IMR-90 (cell line): ENCODE data around the gene HTT. TPM values are rescaled to one million over a fixed set of nuclear protein-coding genes. Genes with fewer than 3 reads are reported as not detected.
A peak's percentile ranks its signal among the peaks of the same experiment; 100 is the strongest.

Experiments used
- ATAC-seq: fragments of 200-7000 bp; cut with Tn5 transposase; 2 replicates; pipeline ENCODE4 v1.9.1; 2020; ENCODE audit warnings: low read depth, mild to moderate bottlenecking, moderate library complexity
- BruUV-seq: library from RNA; stranded (reverse); fragments of 400-500 nt; replicated peaks from 2 replicates; lab custom pipeline; 2021; lab: Mats Ljungman, UMichigan
- CTCF ChIA-PET: fragments of 300-600 bp; formaldehyde crosslinking; extraction: SDS; loops from one replicate; lab custom pipeline; 2021; ENCODE audit warnings: antibody characterized with exemption; lab: Yijun Ruan, JAX
- POLR2A ChIA-PET: fragments of 300-600 bp; sonication (Branson Sonifier 250); formaldehyde crosslinking; loops from one replicate; lab custom pipeline; 2022; ENCODE audit warnings: antibody characterized with exemption; ENCODE audit not compliant: unreplicated experiment; lab: Charles Lee
- DNase-seq: peaks from one replicate; pipeline ENCODE4 v3.0.0; 2013
- H2AFZ ChIP-seq: replicated peaks from 2 replicates; pipeline ENCODE3; 2013; ENCODE audit warnings: low read length, mild to moderate bottlenecking; ENCODE audit not compliant: poor library complexity
- H2AK5ac ChIP-seq: 2 replicates; pipeline ENCODE4 v1.6.1; 2013; ENCODE audit warnings: low read depth, low read length, inconsistent platforms
- H2AK9ac ChIP-seq: replicated peaks from 2 replicates; pipeline ENCODE3; 2013; ENCODE audit warnings: mild to moderate bottlenecking, low read depth, low read length, moderate library complexity; ENCODE audit not compliant: poor library complexity
- H2BK120ac ChIP-seq: 2 replicates; pipeline ENCODE4 v1.6.1; 2013; ENCODE audit warnings: low read depth, low read length, inconsistent platforms
- H2BK15ac ChIP-seq: 3 replicates; pipeline ENCODE4 v1.6.1; 2013; ENCODE audit warnings: low read depth, low read length, inconsistent platforms
- H2BK20ac ChIP-seq: 2 replicates; pipeline ENCODE4 v1.6.1; 2013; ENCODE audit warnings: low read depth, mild to moderate bottlenecking, inconsistent platforms, low read length, moderate library complexity
- H2BK5ac ChIP-seq: 2 replicates; pipeline ENCODE4 v1.6.1; 2013; ENCODE audit warnings: mild to moderate bottlenecking, low read depth, low read length, inconsistent platforms; ENCODE audit not compliant: poor library complexity, severe bottlenecking
- H3K14ac ChIP-seq: replicated peaks from 2 replicates; pipeline ENCODE4 v1.6.1; 2013; ENCODE audit warnings: low read depth, low read length, inconsistent platforms
- H3K18ac ChIP-seq: 2 replicates; pipeline ENCODE4 v1.6.1; 2013; ENCODE audit warnings: low read depth, low read length, control low read depth
- H3K23ac ChIP-seq: 2 replicates; pipeline ENCODE4 v1.6.1; 2013; ENCODE audit warnings: low read depth, low read length, inconsistent platforms
- H3K27ac ChIP-seq: 2 replicates; pipeline ENCODE4 v1.5.1; 2013; ENCODE audit warnings: mild to moderate bottlenecking, control low read depth, low read length; ENCODE audit not compliant: insufficient read depth
- H3K27me3 ChIP-seq: 2 replicates; pipeline ENCODE4 v1.6.1; 2013; ENCODE audit warnings: low read length; ENCODE audit not compliant: control insufficient read depth, insufficient read depth
- H3K36me3 ChIP-seq: 2 replicates; pipeline ENCODE4 v1.6.1; 2013; ENCODE audit warnings: low read length, mixed read lengths; ENCODE audit not compliant: control insufficient read depth, insufficient read depth
- H3K4ac ChIP-seq: 2 replicates; pipeline ENCODE4 v1.6.1; 2013; ENCODE audit warnings: low read depth, low read length, inconsistent platforms
- H3K4me1 ChIP-seq: 2 replicates; pipeline ENCODE4 v1.6.1; 2013; ENCODE audit warnings: low read length, mixed read lengths; ENCODE audit not compliant: control insufficient read depth, insufficient read depth
- H3K4me2 ChIP-seq: 2 replicates; pipeline ENCODE4 v1.6.1; 2013; ENCODE audit warnings: low read depth, mild to moderate bottlenecking, control low read depth, low read length, moderate library complexity
- H3K4me3 ChIP-seq: 2 replicates; pipeline ENCODE4 v1.5.1; 2013; ENCODE audit warnings: low read depth, mild to moderate bottlenecking, control low read depth, low read length, moderate library complexity; ENCODE audit not compliant: insufficient read depth
- H3K56ac ChIP-seq: 2 replicates; pipeline ENCODE4 v1.6.1; 2013; ENCODE audit warnings: low read length, inconsistent platforms; ENCODE audit not compliant: insufficient read depth; ENCODE audit errors: extremely low read depth
- H3K79me1 ChIP-seq, 2 experiments: 2 replicates each; pipeline ENCODE4 v1.6.1; 2013; ENCODE audit warnings: low read length in 2 of 2, inconsistent platforms in 1 of 2, low read depth in 1 of 2
- H3K9ac ChIP-seq: 2 replicates; pipeline ENCODE4 v1.6.1; 2013; ENCODE audit warnings: low read depth, low read length, control low read depth
- H3K9me1 ChIP-seq: 2 replicates; pipeline ENCODE4 v1.6.1; 2013; ENCODE audit warnings: low read length, inconsistent platforms; ENCODE audit not compliant: insufficient read depth
- H3K9me3 ChIP-seq: 2 replicates; pipeline ENCODE4 v1.6.1; 2013; ENCODE audit warnings: low read length; ENCODE audit not compliant: control insufficient read depth, insufficient read depth
- H4K20me1 ChIP-seq: 2 replicates; pipeline ENCODE4 v1.6.1; 2013; ENCODE audit warnings: low read length, inconsistent platforms; ENCODE audit not compliant: insufficient read depth
- H4K5ac ChIP-seq: 2 replicates; pipeline ENCODE4 v1.6.1; 2013; ENCODE audit warnings: mild to moderate bottlenecking, low read depth, low read length, control low read depth
- H4K8ac ChIP-seq, 2 experiments: 2 replicates each; pipeline ENCODE4 v1.6.1; 2013; ENCODE audit warnings: low read depth in 2 of 2, low read length in 2 of 2, control low read depth in 1 of 2, inconsistent platforms in 1 of 2
- H4K91ac ChIP-seq: 2 replicates; pipeline ENCODE4 v1.6.1; 2013; ENCODE audit warnings: low read depth, low read length, inconsistent platforms; ENCODE audit not compliant: insufficient read depth
- FOS ChIP-seq: fragments of 150-350 bp; IDR thresholded peaks from 2 replicates; pipeline ENCODE4 v1.6.1; 2016; ENCODE audit warnings: low read depth, low read length
- POLR2A ChIP-seq: IDR thresholded peaks from 2 replicates; pipeline ENCODE4 v1.6.1; 2012; ENCODE audit warnings: mild to moderate bottlenecking, low read depth, low read length
- WGBS, 2 experiments: methylation state at CpG; one replicate each; pipeline versions ENCODE4 v1.1.5 to v1.1.7; 2013; ENCODE audit warnings: missing lambda C conversion rate in 2 of 2; ENCODE audit not compliant: insufficient read length in 1 of 2; ENCODE audit errors: extremely low coverage in 2 of 2; 5-methylcytosine and 5-hydroxymethylcytosine counted together
- dilution Hi-C: fragments of 300-500 bp; cut with HindIII; formaldehyde crosslinking; loops from one replicate; pipeline ENCODE4 v1.14.3; 2018; ENCODE audit warnings: low sequenced_read_pairs; ENCODE audit not compliant: unreplicated experiment
- in situ Hi-C: fragments of 300-500 bp; cut with MboI; formaldehyde crosslinking; loops from 3 replicates; pipeline ENCODE4 v1.14.3; 2019; ENCODE audit warnings: low sequenced_read_pairs, inconsistent platforms, mixed read lengths
- intact Hi-C: fragments of 100-400 bp; cut with micrococcal nuclease; formaldehyde crosslinking; loops from 2 replicates; pipeline ENCODE4 v1.10.0; 2022
- polyA plus RNA-seq, 3 experiments: library from polyadenylated mRNA; depleted of rRNA; stranded (reverse); fragments of >200 nt; gene quantifications; 2 replicates each; pipeline ENCODE4 v1.2.3, GENCODE V29; 2012; ENCODE audit warnings: low replicate concordance in 1 of 3
- total RNA-seq: library from RNA; depleted of rRNA; stranded (reverse); fragments of >200 nt; gene quantifications from 2 replicates; pipeline ENCODE4 v1.2.3, GENCODE V29; 2012

HTT gene
- total and polyA plus RNA-seq, 2 of the 4 experiments (the other 2 are of a cell fraction): 11.6 to 14.3 TPM

- Histone ChIP-seq H2AK9ac (peak overlapping the region; percentile 21), H4K8ac (peak overlapping the region in 1 of 2 experiments; percentile 20; a peak in 1 of 4 replicates), H3K4me2 (no peak overlapping the region), H4K91ac (no peak overlapping the region), H2AK5ac (peak overlapping the region; percentile 68; the same call in 1 of the 2 replicates), H2BK20ac (peak overlapping the region; percentile 11; the same call in 1 of the 2 replicates), H3K23ac (no peak overlapping the region), H4K20me1 (peaks cover 6% of the 10 kb centered on the region; the same call in 1 of the 2 replicates), H2BK5ac (peak overlapping the region; percentile 8), H3K4me3 (no peak overlapping the region), H2BK15ac (peak overlapping the region; percentile 37; the same call in 1 of the 3 replicates), H3K14ac (peak overlapping the region; percentile 78; the same call in 1 of the 2 replicates), H3K18ac (peak overlapping the region; percentile 16; the same call in 1 of the 2 replicates), H4K5ac (0 out of 2 replicates have a peak overlapping the region, but pooled peaks have one; percentile 8), H3K56ac (no peak overlapping the region), H3K9me3 (no peaks in the 10 kb centered on the region), H3K4ac (no peak overlapping the region), H3K27me3 (no peaks in the 10 kb centered on the region), H2AFZ (no peak overlapping the region), H3K79me1 (peaks cover 9 to 39% of the 10 kb centered on the region in 2 experiments), H3K9me1 (peaks cover 4% of the 10 kb centered on the region; the same call in 1 of the 2 replicates), H3K4me1 (peaks cover 14% of the 10 kb centered on the region), H3K9ac (no peak overlapping the region), H2BK120ac (0 out of 2 replicates have a peak overlapping the region, but pooled peaks have one; percentile 60), H3K36me3 (peaks cover 21% of the 10 kb centered on the region), H3K27ac (peak overlapping the region; percentile 63; the same call in 1 of the 2 replicates)
- intact Hi-C loops: loop anchor here (2.0 to 5.0 kb wide), 3 partner anchors 15 to 375 kb away; partner anchors contain the start of gene HGFAC
- dilution Hi-C loops: no loop called here
- no TSS peak for BruUV-seq
- no peak for DNase-seq
- TF ChIP-seq POLR2A (no peak), FOS (no peak)
- 100% methylated on average over 2 of the region's 6 CpGs; no CpG with 5 or more reads in 1 of the 2 experiments for WGBS, 2 experiments
- ChIA-PET POLR2A (no interaction called here), CTCF (interaction anchor here (0.8 to 1.8 kb wide), 9 partner anchors 12 to 112 kb away, joined by 3 to 15 read pairs (median 4); no protein-coding TSS in a partner anchor)
- ATAC-seq: no peak
- in situ Hi-C loops: no loop called here
Measured at GRCh38 chr4:3107691-3108121, 33.2 kb downstream of the HTT start.
